ENCODE results near the gene ABCA12.

GRCh38 chr2:214989187-214989586, 149.2 kb downstream of the ABCA12 start:
- TF ChIP-seq JUN (IDR thresholded peaks at IDR 0.05; ENCODE audit: borderline replicate concordance, insufficient read depth, insufficient read length, low read depth) (no peak), EZH2 (IDR thresholded peaks at IDR 0.05; ENCODE audit: borderline replicate concordance, low read depth, low read length, severe bottlenecking) (no peak), CTCF (IDR thresholded peaks at IDR 0.05; ENCODE audit: extremely low read depth in 1 of 2, insufficient read depth in 1 of 2, low read depth in 1 of 2, low read length in 2 of 2) (no peak), POLR2A (IDR thresholded peaks at IDR 0.05; ENCODE audit: low read depth, low read length) (no peak), MAX (IDR thresholded peaks at IDR 0.05; ENCODE audit: insufficient read depth, insufficient read length) (no peak), POLR2AphosphoS5 (IDR thresholded peaks at IDR 0.05; ENCODE audit: insufficient read depth, low read depth, low read length) (no peak), GATA2 (IDR thresholded peaks at IDR 0.05; ENCODE audit: insufficient read depth, insufficient read length, low read depth, low read length) (no peak), FOS (IDR thresholded peaks at IDR 0.05; ENCODE audit: borderline replicate concordance, insufficient read depth, low read length) (no peak)

All from endothelial cell of umbilical vein (primary cell).